Immature natural killer cell (primary cell): ENCODE results near the gene CCL11. TPM values are rescaled to one million over a fixed set of nuclear protein-coding genes. Genes with fewer than 3 reads are reported as not detected.

ENCODE experiments used
- polyA plus RNA-seq, 3 donors: library from polyadenylated mRNA; unstranded; fragments of 300-500 nt; fragmentation: Illumina TruSeq; gene quantifications; one replicate each; pipeline ENCODE4 v1.2.3, GENCODE V29; 2021

Gene CCL11
- polyA plus RNA-seq, 3 donors from 2014 or later, result not detected

Other genes starting within 250 kb of the CCL11 start
- gene CCL2, start 30.5 kb upstream of the CCL11 start, polyA plus RNA-seq, result under 1 TPM in 1 of 3 donors, not detected in 2; 0.51 TPM
- not detected for gene CCL7, start 15.5 kb upstream of the CCL11 start, polyA plus RNA-seq
- not detected for gene CCL8, start 33.7 kb downstream of the CCL11 start, polyA plus RNA-seq
- not detected for gene CCL13, start 70.7 kb downstream of the CCL11 start, polyA plus RNA-seq
- not detected for gene CCL1, start 77.5 kb downstream of the CCL11 start, polyA plus RNA-seq